ENCODE results near the gene IKZF3. TPM values are rescaled to one million over a fixed set of nuclear protein-coding genes. Genes with fewer than 3 reads are reported as not detected.
"Not testable (repeated sequence)": the region's sequence is repeated elsewhere in the genome, so short reads cannot be mapped to it uniquely, and the experiment has no call there.

IKZF3 gene
- total RNA-seq, 4 donors from 2014 or later = 0.60 to 1.9 (median 1.1) TPM

DNA sequence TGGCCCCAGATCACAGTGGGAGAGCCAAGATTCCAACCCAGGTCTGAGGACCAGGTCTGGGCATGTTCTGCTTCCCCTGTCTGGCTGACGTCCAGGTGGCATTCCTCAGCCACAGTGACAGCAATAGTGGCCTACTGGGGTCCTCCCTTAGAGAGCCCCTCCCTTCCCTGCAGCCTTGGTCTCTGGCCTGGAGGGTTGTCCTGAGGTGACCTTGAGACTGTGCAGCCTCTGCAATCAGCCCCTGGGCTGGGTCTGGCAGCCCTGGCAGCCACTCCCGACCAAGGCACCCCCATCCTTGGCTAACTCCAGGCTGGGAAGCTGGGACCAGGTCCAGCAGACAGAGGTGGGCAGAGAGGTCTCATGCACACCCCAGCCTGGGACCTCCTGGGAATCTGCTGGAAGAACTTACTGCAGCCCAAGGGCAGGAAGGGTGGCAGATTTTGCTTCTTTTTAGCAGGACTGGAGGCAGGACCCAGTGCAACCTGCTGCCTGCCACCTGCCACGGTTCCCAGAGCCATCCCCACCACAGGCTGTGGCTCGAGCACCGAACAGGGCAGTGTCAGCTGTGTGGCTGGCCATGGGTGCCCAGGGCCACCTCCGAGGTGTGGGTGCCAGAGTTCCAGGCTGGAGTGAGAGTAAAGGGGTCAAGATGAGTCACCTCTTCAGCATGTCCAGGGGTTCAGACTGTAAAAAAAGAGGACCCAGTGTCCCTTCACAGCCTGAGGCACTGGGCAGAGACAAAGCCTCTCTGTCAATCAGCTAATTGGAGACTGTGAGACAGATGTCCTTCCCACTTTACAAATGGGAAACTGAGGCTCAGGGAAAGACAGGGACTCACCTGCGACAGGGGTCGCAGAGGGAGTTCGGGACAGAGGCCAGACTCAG, 113.7 kb downstream of the IKZF3 start:
- Histone ChIP-seq H3K36me3 (peaks cover 11% of the 10 kb centered on the region), H3K4me1 (peaks cover 31% of the 10 kb centered on the region), H3K27ac (no peak overlapping the region), H3K9me3 (no peaks in the 10 kb centered on the region), H3K27me3 (no peaks in the 10 kb centered on the region), H3K4me3 (no peak overlapping the region)
- DNase-seq (ENCODE audit: low spot score in 2 of 2) = peak; percentile 55 to 67
- no peak for TF ChIP-seq POLR2AphosphoS5 (IDR thresholded peaks at IDR 0.05)
- TF ChIP-seq POLR2A (IDR thresholded peaks at IDR 0.05) = no peak
- TF ChIP-seq EP300 (IDR thresholded peaks at IDR 0.05) = no peak
- TF ChIP-seq, protein P1, sequence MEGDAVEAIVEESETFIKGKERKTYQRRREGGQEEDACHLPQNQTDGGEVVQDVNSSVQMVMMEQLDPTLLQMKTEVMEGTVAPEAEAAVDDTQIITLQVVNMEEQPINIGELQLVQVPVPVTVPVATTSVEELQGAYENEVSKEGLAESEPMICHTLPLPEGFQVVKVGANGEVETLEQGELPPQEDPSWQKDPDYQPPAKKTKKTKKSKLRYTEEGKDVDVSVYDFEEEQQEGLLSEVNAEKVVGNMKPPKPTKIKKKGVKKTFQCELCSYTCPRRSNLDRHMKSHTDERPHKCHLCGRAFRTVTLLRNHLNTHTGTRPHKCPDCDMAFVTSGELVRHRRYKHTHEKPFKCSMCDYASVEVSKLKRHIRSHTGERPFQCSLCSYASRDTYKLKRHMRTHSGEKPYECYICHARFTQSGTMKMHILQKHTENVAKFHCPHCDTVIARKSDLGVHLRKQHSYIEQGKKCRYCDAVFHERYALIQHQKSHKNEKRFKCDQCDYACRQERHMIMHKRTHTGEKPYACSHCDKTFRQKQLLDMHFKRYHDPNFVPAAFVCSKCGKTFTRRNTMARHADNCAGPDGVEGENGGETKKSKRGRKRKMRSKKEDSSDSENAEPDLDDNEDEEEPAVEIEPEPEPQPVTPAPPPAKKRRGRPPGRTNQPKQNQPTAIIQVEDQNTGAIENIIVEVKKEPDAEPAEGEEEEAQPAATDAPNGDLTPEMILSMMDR (IDR thresholded peaks at IDR 0.05) = no peak
- 59% methylated on average over 6 of the region's 9 CpGs for WGBS

- not testable (repeated sequence) for H3K4me3 ChIP-seq; H3K27ac ChIP-seq; DNase-seq (ENCODE audit: low spot score in 2 of 2); H3K9me3 ChIP-seq
- H3K27me3 ChIP-seq = peaks cover 11% of the 10 kb centered on the region
- peaks cover 17% of the 10 kb centered on the region for H3K4me1 ChIP-seq
- H3K36me3 ChIP-seq = peaks cover 20% of the 10 kb centered on the region
- WGBS = 84% methylated on average over 8 of the region's 8 CpGs
Measured at GRCh38 chr17:39748444-39749034, 115.6 kb downstream of the IKZF3 start.

DNA sequence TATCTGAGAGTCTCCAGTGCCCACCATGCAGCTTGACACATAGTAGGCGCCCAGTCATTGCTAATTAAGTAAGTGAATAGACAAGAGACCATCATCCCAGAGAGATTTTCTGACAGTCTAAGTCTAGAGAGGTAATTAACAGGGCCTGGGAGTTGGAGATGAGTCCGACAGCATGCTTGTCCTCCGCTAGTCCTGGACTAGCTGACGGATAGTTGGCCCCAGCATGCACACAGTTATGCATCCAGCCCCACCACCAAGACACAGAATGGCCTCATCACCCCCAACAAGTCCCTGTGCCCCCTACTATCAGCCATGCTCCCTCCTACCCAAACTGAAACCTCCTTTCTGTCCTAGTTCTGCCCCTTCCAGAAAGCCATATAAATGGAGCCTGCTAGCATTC, 116.4 kb downstream of the IKZF3 start:
- Histone ChIP-seq H3K36me3 (peaks cover 24% of the 10 kb centered on the region), H3K27me3 (peaks cover 17% of the 10 kb centered on the region), H3K4me1 (peaks cover 9% of the 10 kb centered on the region), H3K4me3 (no peak overlapping the region), H3K27ac (no peak overlapping the region), H3K9me3 (no peaks in the 10 kb centered on the region)
- TF ChIP-seq EP300 (IDR thresholded peaks at IDR 0.05) = no peak
- TF ChIP-seq POLR2AphosphoS5 (IDR thresholded peaks at IDR 0.05) = no peak
- TF ChIP-seq POLR2A (IDR thresholded peaks at IDR 0.05) = no peak
- DNase-seq (ENCODE audit: low spot score in 2 of 2) = peak in 1 of 2 donors; percentile 55
- WGBS = 100% methylated on average over 1 of the region's 4 CpGs

DNA sequence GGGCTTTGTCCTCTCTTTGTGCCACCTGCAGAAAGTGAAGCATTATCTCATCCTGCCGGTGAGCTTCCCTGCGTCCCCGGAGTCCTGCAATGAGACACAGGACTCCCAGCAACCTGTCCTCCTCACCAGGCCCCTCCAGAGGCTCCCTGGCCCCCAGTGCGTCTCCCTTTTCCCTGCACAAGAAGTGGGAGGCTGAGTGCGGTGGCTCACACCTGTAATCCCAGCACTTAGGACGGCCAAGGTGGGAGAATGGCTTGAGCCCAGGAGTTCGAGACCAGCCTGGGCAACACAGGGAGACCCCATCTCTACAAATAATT, 118.0 kb downstream of the IKZF3 start:
- no peak overlapping the region for H3K4me3 ChIP-seq
- 94% methylated on average over 7 of the region's 7 CpGs for WGBS
- peaks cover 24% of the 10 kb centered on the region for H3K36me3 ChIP-seq

DNA sequence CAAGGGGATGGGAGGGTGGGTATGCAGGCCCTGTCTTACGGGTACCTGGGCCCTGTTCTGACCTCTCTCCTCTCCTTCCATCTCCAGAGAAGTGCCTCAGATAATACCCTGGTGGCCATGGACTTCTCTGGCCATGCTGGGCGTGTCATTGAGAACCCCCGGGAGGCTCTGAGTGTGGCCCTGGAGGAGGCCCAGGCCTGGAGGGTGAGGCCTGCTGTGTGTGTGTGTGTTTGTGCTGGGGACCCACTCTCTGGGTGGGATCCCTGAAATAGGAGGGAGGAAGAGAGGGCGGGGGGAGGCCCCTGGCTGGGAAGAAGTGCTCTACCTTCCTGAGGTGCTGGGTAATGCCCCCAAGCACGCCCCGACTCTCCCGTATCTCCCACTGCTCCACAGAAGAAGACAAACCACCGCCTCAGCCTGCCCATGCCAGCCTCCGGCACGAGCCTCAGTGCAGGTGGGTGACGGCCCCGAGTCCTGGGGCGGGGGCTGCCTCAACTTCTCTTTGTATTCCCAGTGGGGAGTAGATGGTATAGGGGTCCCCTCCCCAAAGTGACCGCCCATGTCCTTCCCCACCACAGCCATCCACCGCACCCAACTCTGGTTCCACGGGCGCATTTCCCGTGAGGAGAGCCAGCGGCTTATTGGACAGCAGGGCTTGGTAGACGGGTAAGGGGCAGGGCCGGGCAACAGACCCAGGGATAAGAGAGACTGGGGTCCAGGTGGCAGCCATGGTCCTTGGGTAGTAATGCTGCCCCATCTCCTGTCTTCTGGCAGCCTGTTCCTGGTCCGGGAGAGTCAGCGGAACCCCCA, 118.6 kb downstream of the IKZF3 start:
- WGBS = 93% methylated on average over 10 of the region's 23 CpGs
- no peak overlapping the region for H3K4me3 ChIP-seq
- no peak overlapping the region for H3K27ac ChIP-seq
- no peaks in the 10 kb centered on the region for H3K9me3 ChIP-seq
- TF ChIP-seq, protein P1 (IDR thresholded peaks at IDR 0.05) = no peak
- TF ChIP-seq POLR2AphosphoS5 (IDR thresholded peaks at IDR 0.05) (no peak), EP300 (IDR thresholded peaks at IDR 0.05) (no peak), POLR2A (IDR thresholded peaks at IDR 0.05) (no peak)
- peak in 1 of 2 donors; percentile 76 for DNase-seq (ENCODE audit: low spot score in 2 of 2)
- peaks cover 35% of the 10 kb centered on the region for H3K27me3 ChIP-seq
- H3K4me1 ChIP-seq = peaks cover 22% of the 10 kb centered on the region
- H3K36me3 ChIP-seq = peaks cover 24% of the 10 kb centered on the region

More for the DNA sequence above, 118.0 kb downstream of the IKZF3 start:
- Histone ChIP-seq H3K27ac (no peak overlapping the region), H3K27me3 (peaks cover 31% of the 10 kb centered on the region), H3K9me3 (no peaks in the 10 kb centered on the region), H3K4me1 (peaks cover 17% of the 10 kb centered on the region)
- no peak for TF ChIP-seq POLR2AphosphoS5 (IDR thresholded peaks at IDR 0.05)
- TF ChIP-seq, protein P1 (IDR thresholded peaks at IDR 0.05) = no peak
- no peak for TF ChIP-seq POLR2A (IDR thresholded peaks at IDR 0.05)
- no peak for TF ChIP-seq EP300 (IDR thresholded peaks at IDR 0.05)
- DNase-seq (ENCODE audit: low spot score in 2 of 2) = peak in 1 of 2 donors; percentile 48

Measured in suprapubic skin (tissue), 4 donors.